IPS DF 19.7 (cell line): ENCODE results near the gene STARD8.

ENCODE experiments used
- DNase-seq: peaks from one replicate; pipeline ENCODE4 v3.0.0-alpha.2; 2013; ENCODE audit warnings: low read depth, low spot score

Gene STARD8

DNA sequence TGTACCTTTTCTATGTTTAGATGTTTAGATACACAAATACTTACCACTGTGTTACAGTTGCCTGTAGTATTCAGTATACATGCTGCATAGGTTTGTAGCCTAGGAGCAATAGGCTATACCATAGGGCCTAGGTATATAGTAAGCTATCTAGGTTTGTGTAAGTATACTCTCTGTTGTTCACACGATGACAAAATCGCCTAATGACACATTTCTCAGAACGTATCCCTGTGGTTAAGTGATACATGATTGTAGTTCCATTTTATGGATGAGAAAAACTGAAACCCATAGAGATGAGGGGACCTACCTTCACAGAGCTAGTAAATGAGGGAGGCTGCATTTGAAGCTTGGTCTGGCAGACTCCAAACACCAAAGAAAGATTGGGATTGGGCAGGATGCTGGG is 102.0 kb downstream of the STARD8 start:
- DNase-seq: no peak

DNA sequence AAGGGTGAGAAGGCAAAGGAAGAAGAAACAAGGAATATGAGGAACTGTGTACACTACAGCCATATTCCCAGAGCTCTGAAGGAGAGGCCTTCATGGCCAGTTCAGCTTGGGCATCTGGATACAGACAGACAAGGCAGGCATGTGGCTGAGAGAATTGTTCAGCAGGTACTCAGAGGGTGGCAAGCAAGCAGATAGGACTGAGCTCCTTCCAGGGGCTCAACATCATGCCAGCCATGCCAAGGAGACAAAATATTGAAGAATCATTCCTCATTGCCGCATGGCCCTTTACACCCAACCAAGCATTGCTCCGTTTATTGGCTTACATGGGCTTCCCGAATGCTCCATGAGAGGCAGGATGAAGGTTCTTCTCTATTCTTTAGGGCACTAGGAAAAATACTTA is 102.8 kb downstream of the STARD8 start:
- no peak for DNase-seq

DNA sequence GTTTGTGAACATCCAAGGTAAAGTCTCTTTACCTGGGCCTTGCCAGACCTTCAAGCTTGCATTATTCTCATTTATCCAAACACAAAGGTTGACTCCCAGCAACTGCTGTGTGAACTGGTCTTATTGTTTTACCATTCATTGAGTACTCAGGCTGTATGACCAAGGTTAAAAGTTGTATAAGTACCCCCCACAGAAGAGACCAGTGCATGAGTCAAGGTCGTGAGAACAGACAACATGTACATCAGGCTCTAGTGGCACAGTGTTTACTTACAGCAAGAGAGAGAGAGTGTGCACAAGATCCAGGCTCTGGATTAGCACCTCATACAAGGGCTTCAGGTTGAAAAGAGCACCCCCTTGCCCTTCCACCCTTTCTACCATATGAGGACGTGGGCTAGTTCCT is 103.9 kb downstream of the STARD8 start:
- DNase-seq: no peak

DNA sequence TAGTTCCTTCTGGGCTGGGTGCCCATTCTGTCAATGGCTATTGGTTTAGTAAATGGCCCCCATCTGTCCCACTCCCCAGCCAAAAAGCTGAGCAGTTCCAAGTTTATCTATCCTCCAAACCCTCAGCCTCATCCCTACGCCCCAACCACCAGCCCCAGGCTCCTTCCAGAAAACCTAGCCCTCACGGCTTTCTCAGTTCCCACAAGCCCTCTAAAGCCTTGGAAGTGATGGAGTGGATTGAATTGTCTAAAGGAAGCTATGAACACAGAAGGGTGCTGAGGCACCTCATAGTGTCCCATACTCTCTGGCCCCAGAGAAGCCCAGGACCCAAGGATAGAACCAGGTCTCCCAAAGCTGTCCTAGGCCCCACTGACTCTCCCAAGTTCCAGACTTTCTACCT is 105.8 kb downstream of the STARD8 start:
- no peak for DNase-seq

DNA sequence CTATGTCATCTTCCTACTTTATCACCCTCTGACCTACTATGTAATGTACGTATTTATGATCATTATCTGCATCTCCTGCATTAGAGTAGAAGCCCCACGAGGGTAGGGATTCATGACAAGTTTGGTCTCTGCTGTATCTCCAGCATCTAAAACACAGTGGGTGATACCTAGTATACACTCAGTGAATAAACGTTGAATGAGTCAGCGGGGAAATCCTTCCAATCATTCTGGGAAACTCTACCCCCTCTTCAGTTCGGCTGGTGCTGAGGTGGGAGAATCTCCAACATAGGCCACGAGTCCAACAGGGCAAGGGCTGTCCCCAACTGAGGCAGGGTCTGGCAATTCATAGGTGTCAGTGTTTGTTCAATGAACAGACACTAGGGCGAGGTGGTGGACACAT is 106.9 kb downstream of the STARD8 start:
- DNase-seq: no peak

DNA sequence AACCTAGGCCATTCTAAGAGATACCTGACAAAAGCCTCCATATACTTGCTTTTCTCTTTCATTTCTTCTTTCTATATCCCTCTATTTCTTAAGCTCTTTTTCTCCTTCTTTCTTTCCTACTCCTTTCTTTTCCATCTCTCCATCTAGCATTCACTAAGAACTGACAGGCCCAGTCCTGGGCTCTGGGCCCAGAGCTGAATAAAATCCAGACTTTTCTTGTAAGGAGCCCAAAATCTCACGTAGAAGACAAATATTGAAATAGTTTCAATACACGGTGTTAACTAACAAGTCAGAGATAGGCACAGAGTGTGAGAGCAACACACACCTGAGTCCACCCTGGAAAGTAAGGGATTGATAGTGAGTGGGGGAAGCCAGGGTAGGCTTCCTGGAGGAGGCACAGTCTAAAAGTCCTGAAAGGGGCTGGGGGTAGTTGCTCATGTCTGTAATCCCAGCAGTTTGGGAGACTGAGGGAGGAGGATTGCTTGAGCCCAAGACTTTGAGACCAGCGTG is 108.2 kb downstream of the STARD8 start:
- DNase-seq: no peak

DNA sequence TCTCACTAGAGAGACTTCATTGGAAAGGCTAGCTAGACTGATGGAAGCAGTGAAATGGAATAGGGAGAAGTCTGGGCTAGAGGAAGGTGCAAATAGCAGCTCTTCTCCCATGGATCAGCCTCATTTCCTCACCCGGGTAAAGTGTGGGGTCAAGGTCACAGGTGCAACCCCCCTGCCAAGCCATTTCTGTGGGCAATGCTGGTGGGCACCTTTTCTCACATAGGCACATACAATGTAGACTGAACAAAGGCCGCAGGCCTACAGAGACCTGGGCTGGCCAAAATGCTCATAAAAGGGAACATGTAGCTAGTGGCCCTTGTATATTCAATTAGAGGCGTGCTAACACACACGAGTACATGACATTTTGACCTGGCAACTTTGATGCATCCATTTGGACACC is 109.9 kb downstream of the STARD8 start:
- DNase-seq: no peak

DNA sequence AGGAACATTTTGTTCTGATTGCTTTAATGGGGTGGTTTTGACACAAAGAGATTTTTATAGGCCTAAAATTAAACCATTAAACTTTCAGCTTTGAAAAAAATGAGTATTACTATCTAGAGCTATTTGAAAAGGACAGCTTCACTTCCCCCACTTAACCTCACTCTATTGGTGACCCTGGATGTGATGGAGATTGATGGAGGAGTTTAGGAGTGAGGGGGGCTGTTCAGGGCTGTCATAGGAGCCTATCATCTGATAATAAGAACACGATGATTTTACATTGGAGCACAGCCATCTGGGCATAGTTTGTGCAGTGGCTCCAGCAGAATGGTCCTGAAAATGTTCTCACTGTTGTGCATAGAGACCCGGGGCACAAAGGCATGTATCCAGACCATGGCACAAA is 110.3 kb downstream of the STARD8 start:
- DNase-seq: no peak

DNA sequence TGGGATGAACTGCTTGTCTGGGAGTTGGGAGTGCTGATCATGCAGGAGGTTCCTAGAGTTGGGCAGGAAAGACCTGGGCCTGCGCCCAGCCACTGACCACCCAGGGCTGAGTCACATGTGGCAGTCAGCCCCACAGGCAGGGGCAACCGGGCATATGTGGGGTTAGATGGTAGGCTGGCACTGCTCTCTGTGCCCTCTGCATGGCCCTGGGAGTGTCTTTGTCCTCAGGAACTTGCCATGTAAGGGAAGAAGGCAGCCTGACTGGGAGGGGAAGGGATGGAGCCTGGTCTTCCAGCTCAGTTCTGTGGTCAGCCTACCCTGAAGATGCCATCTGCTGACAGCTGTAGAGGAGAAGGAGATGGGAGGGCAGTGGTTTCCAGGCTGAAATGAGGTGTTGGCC is 111.2 kb downstream of the STARD8 start:
- DNase-seq: no peak

DNA sequence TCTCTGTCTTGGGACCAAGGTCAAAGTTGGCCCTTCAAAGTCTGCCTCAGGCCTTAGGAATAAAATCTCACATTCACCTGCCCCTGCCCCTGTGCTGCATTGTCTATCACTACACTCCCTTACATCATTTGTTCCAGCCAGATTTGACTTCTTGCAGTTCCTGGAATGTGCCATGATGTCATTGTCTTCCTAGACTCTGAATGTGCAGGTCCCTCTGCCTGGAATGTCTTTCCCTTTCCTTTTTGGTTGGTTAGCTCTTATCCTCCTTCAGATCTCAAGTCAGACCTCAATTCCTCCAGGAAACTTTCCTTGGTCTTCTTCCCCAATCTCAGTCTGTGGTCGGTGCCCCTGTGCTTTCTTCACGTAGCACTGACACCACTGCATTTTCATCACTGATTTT is 113.6 kb downstream of the STARD8 start:
- no peak for DNase-seq

DNA sequence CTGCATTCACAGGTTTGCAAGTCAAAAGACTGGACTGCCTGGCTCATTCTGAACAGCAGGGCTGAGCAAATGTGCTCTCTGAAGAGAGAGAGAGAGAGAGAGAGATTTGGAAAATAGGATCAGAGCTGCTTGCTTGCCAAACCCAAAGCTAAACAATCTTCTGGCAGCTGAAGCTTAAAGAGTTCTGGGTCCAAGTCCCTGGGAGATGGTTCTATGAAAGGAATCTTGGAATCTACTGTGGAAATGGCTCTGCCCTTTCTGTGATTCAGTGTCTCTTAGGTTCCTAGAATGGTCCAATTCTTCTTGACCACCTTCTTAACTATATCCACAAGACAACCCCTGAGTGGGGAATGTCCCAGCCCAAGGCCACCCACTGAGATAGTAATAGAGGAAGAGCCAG is 115.3 kb downstream of the STARD8 start:
- DNase-seq: no peak

DNA sequence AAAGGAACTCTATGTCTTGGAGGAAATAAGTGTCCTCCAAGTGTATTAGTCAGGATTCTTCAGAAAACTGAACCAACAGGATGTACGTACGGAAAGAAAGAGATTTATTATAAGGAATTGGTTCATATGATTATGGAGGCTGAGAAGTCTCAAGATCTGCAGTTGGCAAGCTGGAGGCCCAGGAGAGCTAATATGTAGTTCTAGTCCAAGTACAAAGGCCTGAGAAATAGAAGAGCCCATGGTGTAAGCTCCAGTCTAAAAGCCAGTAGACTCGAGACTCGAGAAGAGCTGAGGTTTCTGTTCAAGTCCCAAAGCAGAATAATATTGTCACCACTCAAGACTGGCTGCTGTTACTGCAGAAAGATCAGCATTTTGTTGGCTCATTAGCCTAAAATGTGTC is 116.0 kb downstream of the STARD8 start:
- no peak for DNase-seq
